Mesenchymal stem cell (in vitro differentiated cells and primary cell): Measurements from ENCODE around the gene PDP2.

Experiments used
- DNase-seq: peaks from one replicate; pipeline ENCODE4 v3.0.0-alpha.2; 2013
- H2AFZ ChIP-seq: one replicate; pipeline ENCODE4 v1.6.1; 2013; ENCODE audit warnings: low read depth, mild to moderate bottlenecking, control low read depth, inconsistent platforms, low read length, moderate library complexity
- H2AK5ac ChIP-seq: 2 replicates; pipeline ENCODE4 v1.6.1; 2013; ENCODE audit warnings: low read length, moderate library complexity, mild to moderate bottlenecking, inconsistent platforms; ENCODE audit not compliant: severe bottlenecking
- H2BK120ac ChIP-seq: one replicate; pipeline ENCODE4 v1.6.1; 2013; ENCODE audit warnings: low read depth, mild to moderate bottlenecking, inconsistent platforms, low read length, moderate library complexity
- H2BK12ac ChIP-seq, 2 experiments: one replicate each; pipeline ENCODE4 v1.6.1; 2013; ENCODE audit warnings: inconsistent platforms in 2 of 2, low read length in 2 of 2, mild to moderate bottlenecking in 2 of 2, moderate library complexity in 2 of 2, control low read depth in 1 of 2
- H2BK15ac ChIP-seq: one replicate; pipeline ENCODE4 v1.6.1; 2013; ENCODE audit warnings: mild to moderate bottlenecking, low read depth, inconsistent platforms; ENCODE audit not compliant: poor library complexity, severe bottlenecking
- H2BK5ac ChIP-seq: 2 replicates; pipeline ENCODE4 v1.6.1; 2013; ENCODE audit warnings: low read depth, mild to moderate bottlenecking, low read length, control low read depth, inconsistent platforms; ENCODE audit not compliant: poor library complexity, severe bottlenecking
- H3K14ac ChIP-seq, 2 experiments: one replicate each; pipeline ENCODE4 v1.6.1; 2013; ENCODE audit warnings: inconsistent platforms in 2 of 2, low read length in 2 of 2, control low read depth in 1 of 2, mild to moderate bottlenecking in 1 of 2, moderate library complexity in 1 of 2
- H3K18ac ChIP-seq, 2 experiments: one replicate each; pipeline ENCODE4 v1.6.1; 2013; ENCODE audit warnings: inconsistent platforms in 2 of 2, low read length in 2 of 2, control low read depth in 1 of 2, low read depth in 1 of 2, mild to moderate bottlenecking in 1 of 2
- H3K23ac ChIP-seq, 2 experiments: one replicate each; pipeline ENCODE4 v1.6.1; 2013; ENCODE audit warnings: inconsistent platforms in 2 of 2, low read length in 2 of 2, mild to moderate bottlenecking in 2 of 2, moderate library complexity in 2 of 2, control low read depth in 1 of 2
- H3K27ac ChIP-seq: 2 replicates; pipeline ENCODE4 v1.5.1; 2013; ENCODE audit warnings: mild to moderate bottlenecking, moderate library complexity, low read length, control low read depth, inconsistent platforms; ENCODE audit not compliant: poor library complexity, severe bottlenecking
- H3K27me3 ChIP-seq, 2 experiments: 2 replicates each; pipeline versions ENCODE4 v1.6.1 to v1.7.0; 2013; ENCODE audit warnings: low read length in 2 of 2, mild to moderate bottlenecking in 2 of 2, moderate library complexity in 2 of 2, control low read depth in 1 of 2, inconsistent platforms in 1 of 2; ENCODE audit not compliant: control insufficient read depth in 1 of 2, insufficient read depth in 1 of 2
- H3K36me3 ChIP-seq, 2 experiments: 2 replicates each; pipeline versions ENCODE4 v1.6.1 to v1.7.0; 2013; ENCODE audit warnings: low read length in 2 of 2, control low read depth in 1 of 2, inconsistent platforms in 1 of 2, low read depth in 1 of 2, mild to moderate bottlenecking in 1 of 2; ENCODE audit not compliant: insufficient read depth in 2 of 2, control insufficient read depth in 1 of 2
- H3K4ac ChIP-seq, 2 experiments: one replicate each; pipeline ENCODE4 v1.6.1; 2013; ENCODE audit warnings: inconsistent platforms in 2 of 2, low read length in 2 of 2, mild to moderate bottlenecking in 2 of 2, moderate library complexity in 2 of 2, control low read depth in 1 of 2, low read depth in 1 of 2
- H3K4me1 ChIP-seq: 2 replicates; pipeline ENCODE4 v1.6.1; 2013; ENCODE audit warnings: low read depth, low read length, control low read depth; ENCODE audit not compliant: control insufficient read depth, insufficient read depth
- H3K4me2 ChIP-seq: 2 replicates; pipeline ENCODE4 v1.6.1; 2013; ENCODE audit warnings: low read length, mild to moderate bottlenecking, inconsistent platforms; ENCODE audit not compliant: poor library complexity, severe bottlenecking
- H3K4me3 ChIP-seq, 2 experiments: 2 replicates each; pipeline versions ENCODE4 v1.5.1 to v1.7.0; 2013; ENCODE audit warnings: low read length in 2 of 2, mild to moderate bottlenecking in 2 of 2, control low read depth in 1 of 2, low read depth in 1 of 2; ENCODE audit not compliant: insufficient read depth in 1 of 2
- H3K79me1 ChIP-seq: replicated peaks from 2 replicates; pipeline ENCODE4 v1.6.1; 2013; ENCODE audit warnings: mild to moderate bottlenecking, control low read depth, low read length, inconsistent platforms; ENCODE audit not compliant: poor library complexity, severe bottlenecking
- H3K9ac ChIP-seq: 2 replicates; pipeline ENCODE4 v1.7.0; 2013; ENCODE audit warnings: mild to moderate bottlenecking, low read length, moderate library complexity
- H3K9me3 ChIP-seq: 2 replicates; pipeline ENCODE4 v1.7.0; 2013; ENCODE audit warnings: mild to moderate bottlenecking, low read length; ENCODE audit not compliant: control insufficient read depth
- H4K8ac ChIP-seq: one replicate; pipeline ENCODE4 v1.6.1; 2013; ENCODE audit warnings: inconsistent platforms, mild to moderate bottlenecking, low read length, moderate library complexity
- H4K91ac ChIP-seq: one replicate; pipeline ENCODE4 v1.6.1; 2013; ENCODE audit warnings: mild to moderate bottlenecking, low read length, inconsistent platforms
- WGBS: methylation state at CpG from one replicate; pipeline ENCODE4 v1.1.7; 2013; ENCODE audit warnings: mixed read lengths; 5-methylcytosine and 5-hydroxymethylcytosine counted together

PDP2 gene

DNA sequence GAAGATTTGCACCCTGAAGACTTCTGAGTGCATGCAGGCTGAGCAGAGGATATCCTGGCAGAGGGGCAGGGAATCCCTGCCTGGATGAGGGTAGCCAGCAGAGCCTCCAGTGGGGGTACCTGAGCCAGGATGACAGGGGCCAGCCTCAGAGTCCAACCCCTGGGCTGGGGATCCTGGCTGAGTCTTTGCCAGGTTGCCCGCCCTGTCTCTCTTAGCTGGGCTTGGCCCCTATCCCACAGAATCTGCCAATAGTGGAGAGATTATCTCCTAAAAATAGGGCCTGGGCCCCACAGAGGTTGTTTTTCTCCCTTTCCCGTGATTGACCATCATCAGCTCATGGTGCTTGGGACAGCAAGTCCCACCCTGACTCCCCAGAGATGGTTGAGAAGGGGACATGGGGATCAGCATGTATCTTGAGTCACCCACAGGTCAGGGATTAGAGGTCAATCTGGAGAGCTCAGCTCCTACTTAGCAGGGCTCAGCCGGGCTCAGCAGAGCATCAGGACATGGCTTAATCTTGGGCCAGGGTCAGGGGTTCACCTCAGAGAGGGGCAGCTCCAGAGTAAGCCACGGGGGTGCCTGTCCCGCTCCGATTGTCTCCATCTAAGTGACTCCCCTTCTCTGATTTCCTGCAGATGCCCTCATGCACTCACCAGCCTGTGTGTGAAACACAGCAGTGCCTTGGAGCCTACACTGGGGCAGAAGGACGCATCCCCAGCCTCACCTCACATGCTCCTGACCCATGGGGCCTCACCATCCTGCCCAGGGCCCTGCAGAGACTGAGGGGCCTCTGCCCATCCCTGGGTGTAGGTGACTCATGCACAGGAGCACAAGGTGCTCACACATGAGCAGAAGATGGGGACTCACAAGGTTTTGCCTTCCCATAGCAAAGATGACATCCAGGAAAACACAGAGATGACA, 26.9 kb downstream of the PDP2 start:
- no peak overlapping the region for H3K27ac ChIP-seq
- H3K9ac ChIP-seq, result no peak overlapping the region
- H3K18ac ChIP-seq, result peak overlapping the region in 1 of 2 experiments; percentile 46
- H3K4ac ChIP-seq, result no peak overlapping the region
- no peak overlapping the region for H3K4me3 ChIP-seq
- H3K9me3 ChIP-seq, result no peaks in the 10 kb centered on the region
- H4K8ac ChIP-seq, result no peak overlapping the region
- peaks cover 15% of the 10 kb centered on the region for H3K4me1 ChIP-seq
- H2BK12ac ChIP-seq, result peak overlapping the region; percentile 63 to 65
- no peaks in the 10 kb centered on the region for H3K79me1 ChIP-seq
- 71% methylated on average over 7 of the region's 7 CpGs for WGBS
- H2AK5ac ChIP-seq, result no peak overlapping the region
- no peak overlapping the region for H2BK5ac ChIP-seq
- H2BK120ac ChIP-seq, result peak overlapping the region; percentile 4
- DNase-seq, result no peak
- H3K27me3 ChIP-seq, result peaks cover 19 to 35% of the 10 kb centered on the region in 2 experiments
- no peak overlapping the region for H3K4me2 ChIP-seq
- H3K23ac ChIP-seq, result no peak overlapping the region
- H2AFZ ChIP-seq, result no peak overlapping the region
- H3K14ac ChIP-seq, result peak overlapping the region in 1 of 2 experiments; percentile 45
- H4K91ac ChIP-seq, result peak overlapping the region; percentile 55
- peak overlapping the region; percentile 85 for H2BK15ac ChIP-seq
- H3K36me3 ChIP-seq, result no peaks in the 10 kb centered on the region

DNA sequence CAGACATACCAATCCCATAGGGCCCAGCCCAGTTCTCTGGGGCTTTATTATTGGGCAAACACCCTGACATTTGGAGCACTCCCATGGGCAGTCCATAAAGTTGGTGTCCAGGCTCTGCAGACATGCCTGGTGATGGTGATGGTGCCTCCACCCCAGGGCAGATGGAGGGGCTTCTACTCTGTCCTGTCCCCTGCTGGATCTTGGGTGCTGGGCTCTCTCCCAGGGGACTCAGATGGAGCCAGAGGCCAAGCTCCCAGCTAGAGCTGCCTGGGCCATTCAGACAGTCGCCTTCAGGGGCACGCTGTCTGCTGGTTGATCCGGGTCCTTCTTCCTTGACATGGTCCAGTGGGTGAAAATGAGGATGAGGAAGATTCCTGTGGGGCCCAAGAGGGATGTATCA, 27.8 kb downstream of the PDP2 start:
- no peak overlapping the region for H3K27ac ChIP-seq
- no peak overlapping the region for H3K4me3 ChIP-seq
- H3K79me1 ChIP-seq, result no peaks in the 10 kb centered on the region
- H2BK15ac ChIP-seq, result no peak overlapping the region
- no peaks in the 10 kb centered on the region for H3K36me3 ChIP-seq
- no peak overlapping the region for H2AK5ac ChIP-seq
- H2BK12ac ChIP-seq, result peak overlapping the region in 1 of 2 experiments; percentile 39
- no peak overlapping the region for H3K23ac ChIP-seq
- no peak for DNase-seq
- H3K18ac ChIP-seq, result no peak overlapping the region
- H3K9me3 ChIP-seq, result no peaks in the 10 kb centered on the region
- 93% methylated on average over 3 of the region's 3 CpGs for WGBS
- H3K4me2 ChIP-seq, result no peak overlapping the region
- peaks cover 19 to 41% of the 10 kb centered on the region in 2 experiments for H3K27me3 ChIP-seq
- H3K4me1 ChIP-seq, result peaks cover 15% of the 10 kb centered on the region
- H2AFZ ChIP-seq, result no peak overlapping the region
- H3K4ac ChIP-seq, result no peak overlapping the region
- H2BK120ac ChIP-seq, result no peak overlapping the region
- H3K9ac ChIP-seq, result no peak overlapping the region
- H2BK5ac ChIP-seq, result no peak overlapping the region
- H4K8ac ChIP-seq, result no peak overlapping the region
- no peak overlapping the region for H4K91ac ChIP-seq
- H3K14ac ChIP-seq, result no peak overlapping the region

DNA sequence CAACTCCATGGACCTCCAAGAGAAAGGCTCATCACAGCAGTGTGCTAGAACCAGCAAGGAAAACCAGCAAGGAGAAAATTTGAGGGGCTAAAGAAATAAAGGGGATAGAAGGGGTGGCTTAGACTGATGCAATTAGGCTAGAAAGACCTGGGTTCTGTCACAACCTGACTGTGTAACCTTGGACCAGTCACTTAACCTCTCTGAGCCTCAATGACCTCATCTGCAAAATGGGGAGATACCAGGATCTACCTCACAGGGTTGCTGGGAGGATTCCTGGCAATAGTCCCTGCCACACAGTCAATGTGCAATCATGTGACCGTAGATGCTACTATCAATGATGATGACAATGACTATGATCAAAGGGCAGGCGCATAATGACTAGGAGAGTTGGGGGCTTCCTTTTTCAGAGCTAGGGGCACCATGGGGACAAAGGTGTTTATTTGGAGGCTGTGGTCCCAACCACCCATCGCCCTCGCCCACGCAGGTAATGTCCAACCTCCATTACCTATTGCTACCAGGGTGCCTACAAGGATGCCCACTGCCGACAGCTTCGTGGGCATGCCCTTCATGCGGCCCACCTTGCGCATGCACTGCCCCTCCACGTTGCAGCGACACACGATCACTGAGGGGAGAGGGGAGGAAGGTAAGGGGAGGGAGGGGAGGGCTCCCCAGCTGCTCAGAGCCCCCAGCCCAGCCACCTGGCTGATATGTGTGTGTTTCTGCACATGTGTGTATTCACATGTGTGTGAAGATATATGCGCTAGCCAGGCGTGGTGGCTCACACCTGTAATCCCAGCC, 28.6 kb downstream of the PDP2 start:
- Histone ChIP-seq H2BK120ac (no peak overlapping the region), H3K18ac (no peak overlapping the region)

More for the DNA sequence above, 28.6 kb downstream of the PDP2 start:
- Histone ChIP-seq H3K4me1 (peaks cover 13% of the 10 kb centered on the region), H2AK5ac (no peak overlapping the region), H3K27me3 (peaks cover 19 to 45% of the 10 kb centered on the region in 2 experiments), H3K79me1 (no peaks in the 10 kb centered on the region), H3K4me3 (no peak overlapping the region), H2BK15ac (no peak overlapping the region), H3K23ac (no peak overlapping the region), H3K4ac (no peak overlapping the region), H2BK5ac (no peak overlapping the region), H2BK12ac (peak overlapping the region in 1 of 2 experiments; percentile 48), H2AFZ (no peak overlapping the region), H3K9ac (no peak overlapping the region), H4K8ac (no peak overlapping the region), H3K4me2 (no peak overlapping the region), H3K27ac (no peak overlapping the region), H3K9me3 (no peaks in the 10 kb centered on the region), H3K14ac (no peak overlapping the region), H4K91ac (no peak overlapping the region), H3K36me3 (no peaks in the 10 kb centered on the region)
- DNase-seq, result no peak
- 89% methylated on average over 12 of the region's 14 CpGs for WGBS
